A673 (cell line): ENCODE results near the gene STARD13. TPM values are rescaled to one million over a fixed set of nuclear protein-coding genes. Genes with fewer than 3 reads are reported as not detected.

Source experiments
- BruUV-seq: library from RNA; stranded (reverse); fragments of 400-500 nt; replicated peaks from 2 replicates; lab custom pipeline; 2021; lab: Mats Ljungman, UMichigan
- CTCF ChIA-PET: fragments of 300-600 bp; sonication (Branson Sonifier 250); formaldehyde crosslinking; loops from one replicate; lab custom pipeline; 2022; ENCODE audit warnings: antibody characterized with exemption; lab: Charles Lee
- POLR2A ChIA-PET: fragments of 300-600 bp; sonication (Branson Sonifier 250); formaldehyde crosslinking; loops from one replicate; lab custom pipeline; 2022; ENCODE audit warnings: antibody characterized with exemption; ENCODE audit not compliant: low non-redundant PET; lab: Charles Lee
- DNase-seq: peaks from one replicate; pipeline ENCODE4 v3.0.0-alpha.2; 2015; ENCODE audit warnings: low spot score
- H3K27ac ChIP-seq: fragments of 200-600 bp; sonication (generic); 2 replicates; pipeline ENCODE4 v1.5.1; 2016; ENCODE audit warnings: mixed run types, low read depth, mild to moderate bottlenecking, mixed read lengths, antibody characterized with exemption, low read length; ENCODE audit not compliant: poor library complexity, severe bottlenecking
- H3K27me3 ChIP-seq: fragments of 200-600 bp; sonication (generic); replicated peaks from 2 replicates; pipeline ENCODE4 v1.6.1; 2017; ENCODE audit warnings: mixed run types, low read depth, mild to moderate bottlenecking, mixed read lengths, antibody characterized with exemption, low read length; ENCODE audit not compliant: insufficient read depth, poor library complexity
- H3K36me3 ChIP-seq: fragments of 200-600 bp; sonication (generic); 2 replicates; pipeline ENCODE4 v1.6.1; 2016; ENCODE audit warnings: mixed run types, mild to moderate bottlenecking, mixed read lengths, antibody characterized with exemption, low read length; ENCODE audit not compliant: insufficient read depth, poor library complexity, severe bottlenecking
- H3K4me1 ChIP-seq: fragments of 200-600 bp; sonication (generic); 2 replicates; pipeline ENCODE4 v1.6.1; 2017; ENCODE audit warnings: mixed run types, mild to moderate bottlenecking, mixed read lengths, antibody characterized with exemption, low read length; ENCODE audit not compliant: insufficient read depth, poor library complexity, severe bottlenecking
- H3K4me3 ChIP-seq: fragments of 200-600 bp; sonication (generic); 2 replicates; pipeline ENCODE4 v1.5.1; 2016; ENCODE audit warnings: low read depth, mixed run types, mild to moderate bottlenecking, mixed read lengths, low read length; ENCODE audit not compliant: poor library complexity, severe bottlenecking
- H3K9me3 ChIP-seq: fragments of 200-600 bp; sonication (generic); 2 replicates; pipeline ENCODE4 v1.6.1; 2016; ENCODE audit warnings: mixed run types, low read depth, mild to moderate bottlenecking, mixed read lengths, antibody characterized with exemption, low read length; ENCODE audit not compliant: poor library complexity, severe bottlenecking
- CTCF ChIP-seq: fragments of 300-800, 200-600 bp; sonication (generic); conservative IDR thresholded peaks from 2 replicates; pipeline ENCODE4 v1.5.1; 2017; ENCODE audit warnings: low read depth, mild to moderate bottlenecking, antibody characterized with exemption, low read length, moderate library complexity, mixed read lengths
- EZH2 ChIP-seq: fragments of 200-600 bp; sonication (generic); IDR thresholded peaks from 2 replicates; pipeline ENCODE4 v1.6.1; 2017; ENCODE audit warnings: borderline replicate concordance, low read depth, mild to moderate bottlenecking, mixed read lengths, antibody characterized with exemption, low read length; ENCODE audit not compliant: poor library complexity, severe bottlenecking
- intact Hi-C: fragments of 100-400 bp; cut with micrococcal nuclease; formaldehyde crosslinking; loops from one replicate; pipeline ENCODE4 v1.10.0; 2022; ENCODE audit not compliant: unreplicated experiment
- total RNA-seq: library from RNA; stranded (reverse); gene quantifications from 2 replicates; pipeline ENCODE4 v1.2.3, GENCODE V29; 2021

The STARD13 gene
- total RNA-seq, 1 experiment from 2014 or later, result 45.7 TPM

GRCh38 chr13:33286128-33286527 is 573 bp upstream of the STARD13 start:
- H3K4me3 ChIP-seq, result peak overlapping the region; percentile 58
- ChIA-PET POLR2A (no interaction called here), CTCF (no interaction called here)
- no peaks in the 10 kb centered on the region for H3K9me3 ChIP-seq
- no TSS peak for BruUV-seq
- no peaks in the 10 kb centered on the region for H3K36me3 ChIP-seq
- peaks cover 18% of the 10 kb centered on the region for H3K4me1 ChIP-seq
- no peaks in the 10 kb centered on the region for H3K27me3 ChIP-seq
- TF ChIP-seq CTCF (no peak), EZH2 (no peak)
- intact Hi-C loops, result no loop called here
- peak overlapping the region; percentile 72 for H3K27ac ChIP-seq
- no peak for DNase-seq

DNA sequence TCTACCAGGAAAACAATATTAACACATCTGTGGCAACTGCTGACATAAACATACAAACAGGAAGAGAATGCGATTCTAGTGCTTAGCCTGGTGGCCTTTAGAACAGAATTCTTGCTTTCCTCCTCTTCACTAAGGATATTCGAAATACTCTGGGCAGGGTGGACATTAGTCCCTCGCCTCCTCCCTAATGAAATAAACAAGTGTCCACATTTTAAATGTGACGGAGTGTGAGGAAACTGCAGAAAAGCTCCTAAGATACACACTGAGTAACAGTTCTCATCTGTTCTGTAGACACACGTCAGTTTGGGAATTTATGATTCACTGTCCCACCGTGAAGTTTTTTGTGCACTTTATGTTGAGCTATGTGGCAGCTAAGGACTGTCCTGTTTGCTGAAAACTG is 639 bp downstream of the STARD13 start:
- ChIA-PET POLR2A (interaction anchor here (0.6 to 0.7 kb wide), 3 partner anchors 25 to 151 kb away, joined by 3 to 7 read pairs (median 3); no protein-coding TSS in a partner anchor), CTCF (no interaction called here)
- DNase-seq, result no peak
- Histone ChIP-seq H3K36me3 (no peaks in the 10 kb centered on the region), H3K4me1 (peaks cover 30% of the 10 kb centered on the region), H3K27me3 (no peaks in the 10 kb centered on the region), H3K4me3 (peak overlapping the region; percentile 58), H3K27ac (peak overlapping the region; percentile 72), H3K9me3 (no peaks in the 10 kb centered on the region)
- TF ChIP-seq EZH2, result no peak
- no TSS peak for BruUV-seq
- intact Hi-C loops, result loop anchor here (2.0 to 5.0 kb wide), 2 partner anchors 34 to 257 kb away; no protein-coding TSS in a partner anchor

- Histone ChIP-seq H3K4me3 (peak overlapping the region; percentile 58), H3K27me3 (no peaks in the 10 kb centered on the region), H3K9me3 (no peaks in the 10 kb centered on the region), H3K4me1 (peaks cover 39% of the 10 kb centered on the region), H3K36me3 (no peaks in the 10 kb centered on the region), H3K27ac (peak overlapping the region; percentile 72)
- DNase-seq, result no peak
- no TSS peak for BruUV-seq
- ChIA-PET POLR2A (no interaction called here), CTCF (no interaction called here)
- intact Hi-C loops, result loop anchor here (2.0 to 5.0 kb wide), 2 partner anchors 33 to 258 kb away; no protein-coding TSS in a partner anchor
- no peak for TF ChIP-seq CTCF
- no peak for TF ChIP-seq EZH2
These were observed 1.5 kb downstream of the STARD13 start for GRCh38 chr13:33284031-33284430.

GRCh38 chr13:33283195-33283911 is 2.2 kb downstream of the STARD13 start:
- intact Hi-C loops, result loop anchor here (5.0 kb wide), 1 partner anchor 259 kb away; no protein-coding TSS in a partner anchor
- Histone ChIP-seq H3K27ac (no peak overlapping the region), H3K36me3 (no peaks in the 10 kb centered on the region), H3K4me1 (peaks cover 46% of the 10 kb centered on the region), H3K4me3 (peak overlapping the region; percentile 58), H3K27me3 (no peaks in the 10 kb centered on the region), H3K9me3 (no peaks in the 10 kb centered on the region)
- POLR2A ChIA-PET, result no interaction called here
- CTCF ChIA-PET, result no interaction called here
- no peak for TF ChIP-seq CTCF
- no peak for TF ChIP-seq EZH2
- BruUV-seq, result no TSS peak
- DNase-seq, result no peak
